Suprapubic skin (tissue), 4 donors: Measurements from ENCODE around the gene TWIST2.

ENCODE experiments used
- CTCF ChIP-seq, 2 donors: fragments of 200-600 bp in 1 of 2; fragments of 450-650 bp in 1 of 2; sonication (generic) in 1 of 2; IDR thresholded peaks; one replicate each; pipeline ENCODE4 v1.5.1; 2016 to 2019; ENCODE audit warnings: antibody characterized with exemption in 2 of 2, mild to moderate bottlenecking in 1 of 2, moderate library complexity in 1 of 2
- POLR2A ChIP-seq, 2 donors: fragments of 450-650 bp; IDR thresholded peaks; one replicate each; pipeline ENCODE4 v1.6.1; 2017; ENCODE audit warnings: antibody characterized with exemption in 2 of 2, mild to moderate bottlenecking in 2 of 2, moderate library complexity in 2 of 2
- POLR2AphosphoS5 ChIP-seq, 3 donors: sonication (generic); formaldehyde crosslinking; IDR thresholded peaks; one replicate each; pipeline ENCODE4 v1.6.1; 2017; ENCODE audit warnings: antibody characterized with exemption in 3 of 3

- TF ChIP-seq POLR2AphosphoS5 (IDR thresholded peaks at IDR 0.05) (no peak), CTCF (IDR thresholded peaks at IDR 0.05) (no peak), POLR2A (IDR thresholded peaks at IDR 0.05) (no peak)
Observed at GRCh38 chr2:238890131-238890530, 42.2 kb downstream of the TWIST2 start.
